ENCODE data around the gene GALNT18. TPM values are rescaled to one million over a fixed set of nuclear protein-coding genes. Genes with fewer than 3 reads are reported as not detected.

GALNT18 gene
- total RNA-seq, 1 experiment from 2014 or later: 1.7 TPM

DNA sequence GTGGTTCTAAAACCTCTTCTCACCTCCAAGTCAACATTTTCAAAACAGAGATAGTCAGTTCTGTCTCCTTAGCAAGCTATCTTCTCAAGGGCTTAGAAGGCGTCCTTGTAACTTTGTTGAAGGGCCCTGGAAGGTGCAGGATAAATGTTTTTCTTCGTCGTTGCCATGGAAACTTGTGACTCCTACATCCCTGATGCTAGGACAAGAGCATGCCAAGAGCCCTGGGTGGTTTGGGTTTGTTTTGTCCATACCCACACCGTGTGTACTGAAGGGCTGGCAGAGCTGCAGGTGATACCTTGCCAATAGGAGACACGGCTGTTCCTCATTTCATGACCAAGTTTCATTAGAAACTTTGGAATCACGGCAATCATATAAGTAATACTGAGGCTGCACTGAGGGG, 81.6 kb downstream of the GALNT18 start:
- WGBS (ENCODE audit: extremely low coverage, insufficient read length, low lambda C conversion rate): no CpG with 5 or more reads among the region's 6 CpGs
- Histone ChIP-seq H2BK12ac (ENCODE audit: insufficient read length, low read depth, low read length) (no peak overlapping the region), H3K23ac (ENCODE audit: insufficient read length, low read depth, low read length) (no peak overlapping the region), H3K18ac (ENCODE audit: insufficient read length, low read depth, low read length) (no peak overlapping the region), H3T11ph (ENCODE audit: low read length) (no peak overlapping the region), H4K91ac (ENCODE audit: insufficient read length, low read depth, low read length) (no peak overlapping the region), H3K9ac (ENCODE audit: extremely low read depth, insufficient read length, low read length) (no peak overlapping the region), H4K5ac (ENCODE audit: insufficient read length, low read depth, low read length) (no peak overlapping the region), H3K9me3 (ENCODE audit: control insufficient read depth, low read depth, low read length) (no peaks in the 10 kb centered on the region), H4K8ac (replicated peaks; ENCODE audit: insufficient read length, low read depth, low read length) (no peak overlapping the region), H2AFZ (ENCODE audit: low read length) (no peak overlapping the region), H3K27me3 (ENCODE audit: insufficient read depth, low read length) (no peaks in the 10 kb centered on the region), H3K27ac (ENCODE audit: insufficient read length, low read depth, low read length) (no peak overlapping the region), H3K79me1 (ENCODE audit: insufficient read depth, low read depth, low read length, poor library complexity, severe bottlenecking) (no peaks in the 10 kb centered on the region), H2BK15ac (ENCODE audit: low read depth, low read length) (no peak overlapping the region), H2BK5ac (ENCODE audit: insufficient read length, low read length) (no peak overlapping the region), H2BK20ac (ENCODE audit: low read depth, low read length, poor library complexity, severe bottlenecking) (no peak overlapping the region), H3K56ac (ENCODE audit: insufficient read length, low read depth, low read length) (no peak overlapping the region), H2BK120ac (ENCODE audit: low read depth, low read length, poor library complexity, severe bottlenecking) (no peak overlapping the region), H3K14ac (ENCODE audit: insufficient read depth, low read length) (no peak overlapping the region), H3K23me2 (ENCODE audit: insufficient read length, low read depth, low read length, poor library complexity, severe bottlenecking) (no peaks in the 10 kb centered on the region), H3K4me2 (ENCODE audit: insufficient read depth, insufficient read length, low read length) (no peak overlapping the region), H4K20me1 (ENCODE audit: control insufficient read depth, insufficient read depth, insufficient read length) (no peaks in the 10 kb centered on the region), H2AK5ac (ENCODE audit: insufficient read length, low read length) (no peak overlapping the region), H3K4ac (ENCODE audit: low read depth, low read length) (no peak overlapping the region), H3K4me1 (ENCODE audit: insufficient read depth, low read length) (peaks cover 2% of the 10 kb centered on the region; the same call in 1 of the 2 replicates), H3K79me2 (ENCODE audit: insufficient read depth, low read length) (no peaks in the 10 kb centered on the region)
- H3K4me1 Mint-ChIP-seq: peaks cover 7 to 9% of the 10 kb centered on the region in 2 experiments; a peak in 3 of 4 replicates
- H3K36me3 Mint-ChIP-seq (ENCODE audit: insufficient read depth in 1 of 3, low read depth in 3 of 3): no peaks in the 10 kb centered on the region
- no peak overlapping the region for H3K4me3 Mint-ChIP-seq
- DNase-seq: no peak
- H3K27ac Mint-ChIP-seq: no peak overlapping the region
- no peaks in the 10 kb centered on the region for H3K9me3 Mint-ChIP-seq
- TF ChIP-seq CTCF (conservative IDR thresholded peaks at IDR 0.05): no peak
- peaks cover 4% of the 10 kb centered on the region for H3K27me3 Mint-ChIP-seq (ENCODE audit: low read depth)
